Left ventricle myocardium superior (tissue), 1 donor: ENCODE measurements around the gene SH3BP4. TPM values are rescaled to one million over a fixed set of nuclear protein-coding genes. Genes with fewer than 3 reads are reported as not detected.

Experiments used
- ATAC-seq: fragments of 200-7000 bp; cut with Tn5 transposase; one replicate; pipeline ENCODE4 v1.9.1; 2020; ENCODE audit warnings: mild to moderate bottlenecking, moderate library complexity
- DNase-seq: peaks from one replicate; pipeline ENCODE4 v3.0.0-alpha.2; 2020
- intact Hi-C: fragments of 100-400 bp; cut with micrococcal nuclease; formaldehyde crosslinking; loops from one replicate; pipeline ENCODE4 v1.11.0; 2022
- total RNA-seq: library from RNA; stranded (reverse); fragmentation: NEBNext Ultra II Directional; extraction: Animal tissue kit (Norgen Biotek cat#: 25700); gene quantifications from one replicate; pipeline ENCODE4 v1.2.1, GENCODE V29; 2021
- donor health status: DM: no; HTN: yes; CAD: no; lungs with severe emphysema.

Gene SH3BP4
- total RNA-seq, 1 donor from 2014 or later: 8.3 TPM

- intact Hi-C loops: no loop called here
- no peak for ATAC-seq
- no peak for DNase-seq
Measured at GRCh38 chr2:234978466-234979203, 26.8 kb downstream of the SH3BP4 start.

GRCh38 chr2:234979204-234980167, 27.7 kb downstream of the SH3BP4 start:
- intact Hi-C loops: no loop called here
- peak; percentile 49 for DNase-seq
- peak; percentile 7 for ATAC-seq

GRCh38 chr2:234980451-234981187, 28.8 kb downstream of the SH3BP4 start:
- intact Hi-C loops: no loop called here
- DNase-seq: no peak
- ATAC-seq: peak; percentile 9

- DNase-seq (peak; percentile 71), ATAC-seq (peak; percentile 92)
- intact Hi-C loops: no loop called here
Measured at GRCh38 chr2:234981197-234982095, 29.6 kb downstream of the SH3BP4 start.

GRCh38 chr2:234982096-234982834, 30.4 kb downstream of the SH3BP4 start:
- no peak for ATAC-seq
- intact Hi-C loops: no loop called here
- DNase-seq: no peak

- DNase-seq (no peak), ATAC-seq (no peak)
- intact Hi-C loops: no loop called here
Measured at GRCh38 chr2:234983011-234983726, 31.4 kb downstream of the SH3BP4 start.

GRCh38 chr2:234985608-234986245, 33.9 kb downstream of the SH3BP4 start:
- no peak for DNase-seq
- intact Hi-C loops: no loop called here
- ATAC-seq: no peak

GRCh38 chr2:234986390-234986789, 34.6 kb downstream of the SH3BP4 start:
- ATAC-seq (no peak), DNase-seq (no peak)
- intact Hi-C loops: no loop called here

GRCh38 chr2:234986876-234987720, 35.3 kb downstream of the SH3BP4 start:
- no peak for ATAC-seq
- intact Hi-C loops: no loop called here
- DNase-seq: no peak

- no peak for DNase-seq
- ATAC-seq: no peak
- intact Hi-C loops: no loop called here
Measured at GRCh38 chr2:234987754-234988153, 35.9 kb downstream of the SH3BP4 start.

GRCh38 chr2:234988491-234988890, 36.7 kb downstream of the SH3BP4 start:
- intact Hi-C loops: no loop called here
- DNase-seq (no peak), ATAC-seq (no peak)

- DNase-seq: peak; percentile 87
- ATAC-seq: peak; percentile 70
- intact Hi-C loops: no loop called here
Measured at GRCh38 chr2:234989183-234989701, 37.4 kb downstream of the SH3BP4 start.

- intact Hi-C loops: no loop called here
- ATAC-seq: no peak
- no peak for DNase-seq
Measured at GRCh38 chr2:234990300-234990699, 38.5 kb downstream of the SH3BP4 start.

- DNase-seq (no peak), ATAC-seq (no peak)
- intact Hi-C loops: no loop called here
Measured at GRCh38 chr2:234991290-234991689, 39.5 kb downstream of the SH3BP4 start.

- ATAC-seq (peak; percentile 29), DNase-seq (no peak)
- intact Hi-C loops: no loop called here
Measured at GRCh38 chr2:234991793-234992192, 40.0 kb downstream of the SH3BP4 start.

- ATAC-seq (no peak), DNase-seq (no peak)
- intact Hi-C loops: no loop called here
Measured at GRCh38 chr2:234992196-234992595, 40.4 kb downstream of the SH3BP4 start.
